SK-N-SH (cell line): Measurements from ENCODE around the gene P2RY8. TPM values are rescaled to one million over a fixed set of nuclear protein-coding genes. Genes with fewer than 3 reads are reported as not detected.

Source experiments
- CTCF ChIA-PET: fragments of 300-600, 350-600 bp; formaldehyde crosslinking; extraction: SDS; loops from one replicate; lab custom pipeline; 2021; lab: Yijun Ruan, JAX
- POLR2A ChIA-PET: fragments of 350-600 bp; sonication (Branson Sonifier 250); formaldehyde crosslinking; extraction: SDS; loops from one replicate; lab custom pipeline; 2020; ENCODE audit warnings: antibody characterized with exemption, inconsistent platforms; lab: Yijun Ruan, JAX
- DNase-seq: peaks from one replicate; pipeline ENCODE4 v3.0.0; 2012
- H2AFZ ChIP-seq: fragments of 200-600 bp; sonication (generic); 2 replicates; pipeline ENCODE4 v1.8.1; 2016; ENCODE audit warnings: antibody characterized with exemption, mild to moderate bottlenecking, low read depth
- H3F3A ChIP-seq: fragments of 200-600 bp; sonication (generic); replicated peaks from 2 replicates; pipeline ENCODE3; 2016; ENCODE audit warnings: antibody characterized with exemption, mild to moderate bottlenecking; ENCODE audit not compliant: insufficient read depth
- H3K27ac ChIP-seq, 2 experiments: fragments of 200-500 bp in 1 of 2; fragments of 200-600 bp in 1 of 2; sonication (Bioruptor generic) in 1 of 2; sonication (generic), shearing (Covaris generic) in 1 of 2; 2 replicates each; pipeline versions ENCODE4 v1.5.1 to v1.6.1; 2014 to 2016; ENCODE audit warnings: low read depth in 2 of 2, inconsistent platforms in 1 of 2, low read length in 1 of 2, mild to moderate bottlenecking in 1 of 2, mixed read lengths in 1 of 2
- H3K27me3 ChIP-seq: fragments of 200-600 bp; sonication (generic), shearing (Covaris generic); 2 replicates; pipeline ENCODE4 v1.6.1; 2016; ENCODE audit warnings: mixed run types; ENCODE audit not compliant: insufficient read depth
- H3K36me3 ChIP-seq, 2 experiments: fragments of 200-500 bp in 1 of 2; fragments of 200-600 bp in 1 of 2; sonication (Bioruptor generic) in 1 of 2; sonication (generic) in 1 of 2; replicated peaks in 1 of 2; 2 replicates each; pipeline versions ENCODE3 to v1.5.1; 2014 to 2016; ENCODE audit warnings: low read length in 1 of 2, mild to moderate bottlenecking in 1 of 2; ENCODE audit not compliant: insufficient read depth in 2 of 2, control insufficient read depth in 1 of 2
- H3K4me1 ChIP-seq, 2 experiments: fragments of 200-500 bp in 1 of 2; fragments of 200-600 bp in 1 of 2; sonication (Bioruptor generic) in 1 of 2; sonication (generic), shearing (Covaris generic) in 1 of 2; 2 replicates each; pipeline versions ENCODE4 v1.5.1 to v1.6.1; 2014 to 2016; ENCODE audit warnings: low read depth in 1 of 2, low read length in 1 of 2, mixed run types in 1 of 2; ENCODE audit not compliant: insufficient read depth in 2 of 2, control insufficient read depth in 1 of 2
- H3K4me2 ChIP-seq: fragments of 200-600 bp; sonication (generic), shearing (Covaris generic); 2 replicates; pipeline ENCODE4 v1.6.1; 2017; ENCODE audit warnings: mixed run types
- H3K4me3 ChIP-seq, 2 experiments: fragments of 200-500 bp in 1 of 2; fragments of 200-600 bp in 1 of 2; sonication (Bioruptor generic) in 1 of 2; sonication (generic), shearing (Covaris generic) in 1 of 2; 2 replicates each; pipeline versions ENCODE4 v1.5.1 to v1.8.1; 2014 to 2016; ENCODE audit warnings: low read depth in 2 of 2, inconsistent platforms in 1 of 2, low read length in 1 of 2, mild to moderate bottlenecking in 1 of 2, mixed read lengths in 1 of 2, moderate library complexity in 1 of 2
- H3K79me2 ChIP-seq: fragments of 200-600 bp; sonication (generic); 2 replicates; pipeline ENCODE4 v1.8.1; 2017; ENCODE audit warnings: mild to moderate bottlenecking; ENCODE audit not compliant: insufficient read depth
- H3K9ac ChIP-seq: fragments of 200-600 bp; sonication (generic); 2 replicates; pipeline ENCODE4 v1.6.1; 2017; ENCODE audit warnings: mixed run types
- H3K9me2 ChIP-seq: fragments of 200-600 bp; sonication (generic); 2 replicates; pipeline ENCODE4 v1.6.1; 2017; ENCODE audit warnings: mixed run types
- H3K9me3 ChIP-seq: fragments of 200-600 bp; sonication (generic); 2 replicates; pipeline ENCODE4 v1.6.1; 2017; ENCODE audit warnings: mixed run types, mild to moderate bottlenecking, moderate library complexity
- H4K20me1 ChIP-seq: fragments of 200-600 bp; sonication (generic); 2 replicates; pipeline ENCODE4 v1.6.1; 2017; ENCODE audit warnings: mild to moderate bottlenecking, mixed run types; ENCODE audit not compliant: insufficient read depth
- CHD2 ChIP-seq: fragments of 150-350 bp; IDR thresholded peaks from 2 replicates; pipeline ENCODE4 v1.6.1; 2018; ENCODE audit warnings: low read length; ENCODE audit not compliant: partially characterized antibody
- EP300 ChIP-seq, 2 experiments: IDR thresholded peaks; 2 replicates each; pipeline versions ENCODE4 v1.4.0 to v1.6.1; 2012; ENCODE audit warnings: borderline replicate concordance in 1 of 2, low read depth in 1 of 2, low read length in 1 of 2
- EZH2phosphoT487 ChIP-seq: fragments of 200-600 bp; sonication (generic); IDR thresholded peaks from 2 replicates; pipeline ENCODE4 v1.6.1; 2017; ENCODE audit warnings: low read depth, mixed run types, mild to moderate bottlenecking, antibody characterized with exemption, moderate library complexity, borderline replicate concordance
- GABPA ChIP-seq: IDR thresholded peaks from 2 replicates; pipeline ENCODE4 v1.4.0; 2012; ENCODE audit warnings: low read depth, mild to moderate bottlenecking
- MEF2A ChIP-seq: IDR thresholded peaks from 2 replicates; pipeline ENCODE4 v1.4.0; 2012; ENCODE audit warnings: low read depth, borderline replicate concordance
- NRF1 ChIP-seq: IDR thresholded peaks from 2 replicates; pipeline ENCODE4 v1.6.1; 2012; ENCODE audit warnings: low read depth, mild to moderate bottlenecking, low read length
- POLR2AphosphoS5 ChIP-seq: IDR thresholded peaks from 2 replicates; pipeline ENCODE4 v1.6.1; 2012; ENCODE audit warnings: low read depth, low read length
- RCOR1 ChIP-seq: fragments of 150-350 bp; IDR thresholded peaks from 2 replicates; pipeline ENCODE4 v1.6.1; 2017; ENCODE audit warnings: antibody characterized with exemption, low read length
- REST ChIP-seq: IDR thresholded peaks from 2 replicates; pipeline ENCODE4 v1.6.1; 2012; ENCODE audit warnings: mild to moderate bottlenecking, low read depth, low read length, moderate library complexity
- RFX5 ChIP-seq: IDR thresholded peaks from 2 replicates; pipeline ENCODE4 v1.6.1; 2012; ENCODE audit warnings: mild to moderate bottlenecking, improper control_type of control experiment, low read length
- RXRA ChIP-seq: IDR thresholded peaks from 2 replicates; pipeline ENCODE4 v1.4.0; 2012; ENCODE audit warnings: low read depth, mild to moderate bottlenecking, borderline replicate concordance
- SMC3 ChIP-seq: IDR thresholded peaks from 2 replicates; pipeline ENCODE4 v1.6.1; 2012; ENCODE audit warnings: low read depth, low read length, improper control_type of control experiment
- TCF12 ChIP-seq: IDR thresholded peaks from 2 replicates; pipeline ENCODE4 v1.4.0; 2012
- WGBS: methylation state at CpG from one replicate; pipeline ENCODE4 v1.1.6; 2017; ENCODE audit warnings: low lambda C conversion rate; 5-methylcytosine and 5-hydroxymethylcytosine counted together
- polyA plus RNA-seq, 3 experiments: library from polyadenylated mRNA; depleted of rRNA; stranded (reverse); fragments of >200 nt; gene quantifications; 2 replicates each; pipeline ENCODE4 v1.2.3, GENCODE V29; 2012
- TF ChIP-seq, protein P1 (sequence below): fragments of 150-350 bp; IDR thresholded peaks from 2 replicates; pipeline ENCODE4 v1.6.1; 2016; ENCODE audit warnings: mild to moderate bottlenecking, low read depth, low read length

The P2RY8 gene
- polyA plus RNA-seq, 1 of the 3 experiments (the other 2 are of a cell fraction): 0.08 TPM

- peaks cover 0 to 24% of the 10 kb centered on the region in 2 experiments for H3K36me3 ChIP-seq
- no peak overlapping the region for H3K4me2 ChIP-seq
- no peaks in the 10 kb centered on the region for H3K27me3 ChIP-seq
- CTCF ChIA-PET: no interaction called here
- TF ChIP-seq RFX5 (no peak), RXRA (no peak), EZH2phosphoT487 (no peak), RCOR1 (no peak)
- TF ChIP-seq, all 33 proteins: peak for 0
- no peaks in the 10 kb centered on the region for H3K9me3 ChIP-seq
- no peak for DNase-seq
- H3K79me2 ChIP-seq: no peaks in the 10 kb centered on the region
- no peak overlapping the region; a peak in 1 of 4 replicates for H3K4me3 ChIP-seq
- H2AFZ ChIP-seq: no peak overlapping the region
- H3K4me1 ChIP-seq: no peaks in the 10 kb centered on the region
- no peaks in the 10 kb centered on the region for H4K20me1 ChIP-seq
- POLR2A ChIA-PET: no interaction called here
- peaks cover 5% of the 10 kb centered on the region for H3F3A ChIP-seq
- no peaks in the 10 kb centered on the region for H3K9me2 ChIP-seq
- WGBS: 55% methylated on average over 2 of the region's 2 CpGs
- no peak overlapping the region for H3K27ac ChIP-seq
- no peak overlapping the region for H3K9ac ChIP-seq
Observed at GRCh38 chrX:1423215-1423614, 113.8 kb downstream of the P2RY8 start.

DNA sequence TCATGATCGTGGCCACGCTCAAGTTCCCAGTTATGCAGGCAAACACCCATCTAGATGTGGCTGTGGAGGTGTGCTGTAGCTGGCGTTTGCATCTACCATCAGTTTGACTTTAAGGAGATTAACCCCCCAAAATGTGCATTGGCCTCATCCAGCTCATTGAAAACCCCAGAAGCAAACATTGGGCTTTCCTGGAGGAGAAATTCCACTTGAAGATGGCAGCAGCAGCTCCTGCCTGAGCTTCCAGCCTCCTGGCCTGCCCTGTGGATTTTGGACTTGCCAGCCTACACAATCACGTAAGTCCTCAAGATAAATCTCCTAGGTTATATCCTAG lies 114.9 kb downstream of the P2RY8 start:
- H4K20me1 ChIP-seq: no peaks in the 10 kb centered on the region
- CTCF ChIA-PET: no interaction called here
- peaks cover 0 to 29% of the 10 kb centered on the region in 2 experiments for H3K36me3 ChIP-seq
- no peak overlapping the region for H3K9ac ChIP-seq
- no peaks in the 10 kb centered on the region for H3K4me1 ChIP-seq
- no peak overlapping the region for H2AFZ ChIP-seq
- no peaks in the 10 kb centered on the region for H3K9me3 ChIP-seq
- H3K4me3 ChIP-seq: no peak overlapping the region; a peak in 1 of 4 replicates
- no peak for DNase-seq
- no peak overlapping the region for H3K4me2 ChIP-seq
- 100% methylated on average over 4 of the region's 4 CpGs for WGBS
- H3K79me2 ChIP-seq: no peaks in the 10 kb centered on the region
- POLR2A ChIA-PET: no interaction called here
- no peaks in the 10 kb centered on the region for H3K27me3 ChIP-seq
- no peaks in the 10 kb centered on the region for H3K9me2 ChIP-seq
- no peak overlapping the region for H3K27ac ChIP-seq
- TF ChIP-seq MEF2A (no peak), CHD2 (no peak), GABPA (no peak), NRF1 (no peak), TCF12 (no peak), EP300 (IDR thresholded peaks at IDR 0.05; ENCODE audit: borderline replicate concordance in 1 of 2, low read depth in 1 of 2, low read length in 1 of 2) (no peak), REST (no peak), POLR2AphosphoS5 (no peak), SMC3 (no peak)
- TF ChIP-seq, protein P1, sequence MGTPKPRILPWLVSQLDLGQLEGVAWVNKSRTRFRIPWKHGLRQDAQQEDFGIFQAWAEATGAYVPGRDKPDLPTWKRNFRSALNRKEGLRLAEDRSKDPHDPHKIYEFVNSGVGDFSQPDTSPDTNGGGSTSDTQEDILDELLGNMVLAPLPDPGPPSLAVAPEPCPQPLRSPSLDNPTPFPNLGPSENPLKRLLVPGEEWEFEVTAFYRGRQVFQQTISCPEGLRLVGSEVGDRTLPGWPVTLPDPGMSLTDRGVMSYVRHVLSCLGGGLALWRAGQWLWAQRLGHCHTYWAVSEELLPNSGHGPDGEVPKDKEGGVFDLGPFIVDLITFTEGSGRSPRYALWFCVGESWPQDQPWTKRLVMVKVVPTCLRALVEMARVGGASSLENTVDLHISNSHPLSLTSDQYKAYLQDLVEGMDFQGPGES: no peak
- TF ChIP-seq, all 33 proteins: peak for 0
- H3F3A ChIP-seq: peaks cover 9% of the 10 kb centered on the region
